GM21526 (cell line): ENCODE results near the gene CDK16.

Experiments used
- ATAC-seq: cut with Tn5 transposase; IDR thresholded peaks from one replicate; pipeline ENCODE4 v1.9.1; 2021; ENCODE audit warnings: moderate library complexity; ENCODE audit not compliant: unreplicated experiment, low FRiP score

CDK16 gene

GRCh38 chrX:47226531-47227333, 8.3 kb downstream of the CDK16 start:
- ATAC-seq, result no peak

DNA sequence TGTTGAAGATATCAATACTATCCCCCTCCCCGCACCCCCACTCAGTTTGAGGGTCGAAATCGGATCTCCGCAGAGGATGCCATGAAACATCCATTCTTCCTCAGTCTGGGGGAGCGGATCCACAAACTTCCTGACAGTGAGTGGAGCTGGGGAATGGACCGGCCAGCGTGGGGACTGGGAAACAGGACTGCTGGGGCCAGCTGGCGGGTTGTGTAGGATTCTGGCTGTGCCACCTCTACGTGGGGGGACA, 8.8 kb downstream of the CDK16 start:
- ATAC-seq, result no peak

DNA sequence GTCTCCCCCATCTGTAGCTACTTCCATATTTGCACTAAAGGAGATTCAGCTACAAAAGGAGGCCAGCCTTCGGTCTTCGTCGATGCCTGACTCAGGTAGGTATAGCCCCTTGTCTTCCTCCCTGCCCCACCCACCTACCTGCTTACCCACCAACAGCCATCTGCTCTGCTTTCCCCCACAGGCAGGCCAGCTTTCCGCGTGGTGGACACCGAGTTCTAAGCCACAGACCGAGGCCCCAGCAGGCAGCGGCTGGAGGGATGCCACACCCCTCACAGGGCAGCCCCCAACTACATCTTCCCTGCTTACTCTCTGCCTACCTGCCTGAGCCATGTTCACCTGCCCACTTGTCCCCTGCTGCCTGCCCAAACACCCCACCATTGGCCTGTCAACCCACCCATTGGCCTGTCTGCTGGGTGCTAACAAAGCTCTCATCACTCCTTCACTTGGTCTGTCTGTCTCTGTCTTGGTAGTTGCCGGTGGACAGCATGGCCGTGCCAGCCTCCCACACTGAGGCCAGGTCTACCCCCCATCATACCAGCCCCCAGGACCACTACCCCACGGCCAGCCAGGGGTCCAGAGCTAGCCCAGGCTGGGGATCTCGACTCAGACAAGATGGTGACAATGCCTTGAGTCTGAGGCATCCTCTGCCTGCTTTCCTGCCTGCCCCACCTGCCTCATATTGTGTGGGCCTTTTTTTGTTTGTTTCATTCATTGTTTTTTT, 10.2 kb downstream of the CDK16 start:
- no peak for ATAC-seq

- ATAC-seq, result no peak
Observed at GRCh38 chrX:47229427-47229826, 10.9 kb downstream of the CDK16 start.

DNA sequence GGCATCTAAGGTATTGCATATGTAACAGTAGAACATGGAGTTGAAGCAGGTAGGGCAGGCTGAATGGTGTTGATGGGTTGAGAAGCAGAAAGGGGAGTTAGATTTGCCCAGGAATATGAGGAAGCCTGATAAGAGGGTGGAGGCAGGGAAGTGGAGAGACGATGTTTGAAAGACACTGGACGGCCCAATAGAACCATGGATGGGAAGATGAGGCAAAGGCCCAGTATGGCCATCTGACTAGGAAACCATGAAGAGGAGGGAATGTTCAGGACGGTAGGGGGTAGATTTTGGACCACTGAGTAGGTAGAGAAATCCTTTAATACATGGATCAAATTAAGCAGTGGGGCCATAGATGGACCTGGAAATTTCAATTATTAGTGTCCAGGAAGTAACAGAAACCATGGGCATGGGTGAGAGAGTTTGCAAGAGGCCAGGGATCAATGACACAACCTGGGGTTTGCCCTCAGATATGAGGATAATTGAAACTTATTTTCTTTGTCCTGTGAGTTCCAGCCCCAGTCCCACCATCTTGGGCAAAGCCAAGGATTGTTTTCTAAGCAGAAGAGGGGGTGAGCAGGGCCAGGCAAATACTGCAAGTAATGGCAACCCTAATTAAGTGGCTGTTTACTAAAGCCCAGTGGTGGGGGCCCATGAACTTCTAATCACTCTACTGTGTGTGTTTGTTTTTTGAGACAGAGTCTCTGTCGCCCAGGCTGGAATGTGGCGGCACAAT, 11.8 kb downstream of the CDK16 start:
- no peak for ATAC-seq

- no peak for ATAC-seq
Observed at GRCh38 chrX:47231167-47231566, 12.7 kb downstream of the CDK16 start.

DNA sequence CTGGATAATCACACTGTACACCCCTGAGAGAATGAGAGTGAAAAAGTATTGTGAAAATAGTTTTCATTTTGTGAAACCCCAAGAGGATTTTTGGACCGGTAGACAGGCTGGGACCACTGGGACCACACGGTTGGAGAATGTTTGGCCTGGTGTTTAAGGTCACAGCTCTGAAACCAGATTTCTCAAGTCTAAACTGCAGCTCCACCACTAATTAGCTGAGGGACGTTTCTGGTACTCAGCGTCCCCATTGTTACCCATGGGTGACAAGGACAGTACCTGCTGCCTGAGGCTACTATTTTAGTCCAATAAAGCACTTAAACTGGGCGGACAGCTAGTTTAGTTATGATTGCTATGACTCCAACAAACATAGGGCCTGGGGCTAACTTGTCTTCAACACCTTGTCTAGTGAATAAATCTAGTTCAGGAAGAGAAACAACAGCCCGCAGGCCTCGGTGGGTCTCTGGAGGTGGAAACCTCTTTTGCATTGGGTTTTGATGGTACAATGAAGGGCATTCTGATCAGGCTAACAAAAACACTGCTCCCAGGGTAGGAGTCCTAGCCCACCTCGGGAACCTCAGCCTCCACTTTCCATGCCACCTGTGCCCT, 13.8 kb downstream of the CDK16 start:
- ATAC-seq, result no peak

GRCh38 chrX:47232803-47233332, 14.4 kb downstream of the CDK16 start, which contains the start of gene USP11:
Gene USP11 (plus strand): TSS chrX:47233009. CDS start chrX:47233044, 35 bp downstream.
- ATAC-seq, result peak; percentile 14

- ATAC-seq, result peak; percentile 69
Observed at GRCh38 chrX:47233333-47234113, 15.0 kb downstream of the CDK16 start.

DNA sequence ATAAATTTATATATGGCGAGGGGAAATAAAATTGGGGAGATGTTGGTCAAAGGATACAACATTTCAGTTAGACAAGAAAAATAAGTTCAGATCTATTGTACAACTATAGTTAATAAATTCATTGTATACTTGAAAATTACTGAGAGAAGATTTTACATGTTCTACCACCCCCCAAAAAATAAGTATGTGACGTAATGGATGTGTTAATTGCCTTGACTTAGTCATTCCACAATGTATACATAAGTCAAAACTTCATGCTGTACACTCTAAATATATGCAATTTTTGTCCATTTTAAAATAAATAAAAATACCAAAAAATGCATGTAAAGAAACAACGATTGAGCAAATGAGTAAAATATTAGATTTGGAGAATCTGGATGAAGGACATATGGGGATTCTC, 16.1 kb downstream of the CDK16 start:
- no peak for ATAC-seq

GRCh38 chrX:47235691-47236103, 17.2 kb downstream of the CDK16 start:
- no peak for ATAC-seq

DNA sequence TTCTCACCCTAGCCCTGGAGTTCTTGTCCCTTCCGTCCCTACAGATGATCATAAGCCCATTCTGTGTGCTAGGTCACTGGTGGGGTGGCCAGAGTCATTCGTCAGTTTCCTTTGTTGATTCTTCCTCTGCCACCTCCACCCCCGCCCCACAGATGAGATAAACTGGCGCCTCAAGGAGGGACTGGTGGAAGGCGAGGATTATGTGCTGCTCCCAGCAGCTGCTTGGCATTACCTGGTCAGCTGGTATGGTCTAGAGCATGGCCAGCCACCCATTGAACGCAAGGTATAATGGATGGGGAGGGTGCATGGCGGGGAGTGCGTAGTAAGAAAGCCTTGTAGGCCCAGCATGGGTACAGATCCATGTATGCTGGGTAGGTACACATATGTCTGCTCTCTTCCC, 20.7 kb downstream of the CDK16 start:
- ATAC-seq, result no peak

DNA sequence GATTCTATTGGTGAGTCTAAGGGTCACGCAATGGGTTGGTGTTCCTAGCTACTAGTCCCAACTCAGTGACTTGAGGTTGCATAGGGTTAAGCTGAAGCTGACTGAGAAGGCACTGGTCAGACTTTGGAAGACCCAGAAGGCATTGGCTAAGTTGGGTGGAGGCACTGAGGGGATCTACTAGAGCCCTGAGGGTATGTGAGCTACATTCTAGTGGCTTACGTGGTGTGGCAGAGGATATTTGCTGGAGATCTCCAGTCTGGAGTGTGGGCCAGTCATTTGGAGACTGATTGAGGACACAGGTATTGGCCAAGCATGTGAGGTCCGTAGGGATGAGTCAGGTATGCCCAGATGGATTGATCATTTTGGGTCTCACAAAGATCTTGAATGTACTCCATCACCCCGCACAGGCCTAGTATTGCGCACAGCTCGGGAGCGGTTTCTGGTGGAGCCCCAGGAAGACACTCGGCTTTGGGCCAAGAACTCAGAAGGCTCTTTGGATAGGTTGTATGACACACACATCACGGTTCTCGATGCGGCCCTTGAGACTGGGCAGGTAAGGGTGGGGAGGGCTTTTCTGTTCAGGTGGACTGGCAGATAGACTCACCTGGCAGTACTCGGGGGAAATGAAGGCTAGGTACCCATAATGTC, 21.5 kb downstream of the CDK16 start:
- no peak for ATAC-seq

GRCh38 chrX:47240619-47241018, 22.1 kb downstream of the CDK16 start:
- ATAC-seq, result no peak

DNA sequence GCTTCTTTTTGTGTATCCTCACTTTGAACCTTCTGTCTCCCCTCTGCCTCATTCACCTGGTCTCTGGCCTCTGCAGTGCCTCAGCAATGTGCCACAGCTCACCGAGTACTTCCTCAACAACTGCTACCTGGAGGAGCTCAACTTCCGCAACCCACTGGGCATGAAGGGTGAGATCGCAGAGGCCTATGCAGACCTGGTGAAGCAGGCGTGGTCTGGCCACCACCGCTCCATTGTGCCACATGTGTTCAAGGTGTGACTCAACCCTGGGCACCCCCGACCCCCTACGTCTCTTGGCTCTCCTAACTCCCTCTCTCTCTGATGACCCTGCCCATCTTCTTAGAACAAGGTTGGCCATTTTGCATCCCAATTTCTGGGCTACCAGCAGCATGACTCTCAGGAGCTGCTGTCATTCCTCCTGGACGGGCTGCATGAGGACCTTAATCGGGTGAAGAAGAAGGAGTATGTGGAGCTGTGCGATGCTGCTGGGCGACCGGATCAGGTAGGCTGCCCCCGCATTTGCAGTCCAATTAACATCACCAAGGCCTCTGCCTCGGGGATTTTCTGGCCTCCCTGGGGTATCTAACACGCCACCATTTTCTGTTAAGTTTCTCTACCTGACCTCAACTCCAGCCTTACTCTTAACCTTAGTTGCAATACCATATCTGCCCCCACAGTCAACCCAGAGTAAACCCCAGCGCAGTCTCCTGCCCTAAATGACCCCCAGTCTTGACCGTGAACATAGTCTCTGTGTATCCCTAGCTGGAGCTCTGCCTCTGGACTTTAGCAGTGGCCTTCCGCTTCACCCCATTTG, 22.9 kb downstream of the CDK16 start:
- ATAC-seq, result no peak

DNA sequence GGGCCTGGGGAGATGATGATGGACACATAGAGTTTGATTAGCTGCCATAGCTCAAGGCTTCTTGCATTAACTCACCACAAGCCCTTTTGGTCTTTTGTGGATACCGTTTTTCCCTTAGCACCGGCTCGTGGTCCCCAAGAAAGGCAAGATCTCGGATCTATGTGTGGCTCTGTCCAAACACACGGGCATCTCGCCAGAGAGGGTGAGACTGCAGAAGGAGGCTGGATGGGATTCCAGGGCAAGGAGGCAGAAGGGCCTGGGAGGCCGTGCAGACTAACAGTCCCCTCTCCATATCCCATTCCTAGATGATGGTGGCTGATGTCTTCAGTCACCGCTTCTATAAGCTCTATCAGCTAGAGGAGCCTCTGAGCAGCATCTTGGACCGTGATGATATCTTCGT, 23.8 kb downstream of the CDK16 start:
- ATAC-seq, result no peak

GRCh38 chrX:47243351-47243750, 24.9 kb downstream of the CDK16 start:
- ATAC-seq, result no peak

- ATAC-seq, result no peak
Observed at GRCh38 chrX:47244676-47245075, 26.2 kb downstream of the CDK16 start.

- ATAC-seq, result no peak
Observed at GRCh38 chrX:47245156-47245555, 26.7 kb downstream of the CDK16 start.
